ENCODE results near the gene NIPSNAP2.
"Not testable (repeated sequence)": the region's sequence is repeated elsewhere in the genome, so short reads cannot be mapped to it uniquely, and the experiment has no call there.

NIPSNAP2 gene

GRCh38 chr7:55975988-55976633 is 11.7 kb downstream of the NIPSNAP2 start:
- no peak for DNase-seq (ENCODE audit: low read depth, low spot score)

GRCh38 chr7:55977831-55978230 is 13.4 kb downstream of the NIPSNAP2 start:
- no peak for DNase-seq (ENCODE audit: low read depth, low spot score)

GRCh38 chr7:55980266-55980665 is 15.9 kb downstream of the NIPSNAP2 start:
- no peak for DNase-seq (ENCODE audit: low read depth, low spot score)

GRCh38 chr7:55983537-55983936 is 19.2 kb downstream of the NIPSNAP2 start:
- DNase-seq (ENCODE audit: low read depth, low spot score): no peak

GRCh38 chr7:55992346-55992745 is 28.0 kb downstream of the NIPSNAP2 start:
- no peak for DNase-seq (ENCODE audit: low read depth, low spot score)

GRCh38 chr7:55996856-55997500 is 32.6 kb downstream of the NIPSNAP2 start:
- DNase-seq (ENCODE audit: low read depth, low spot score): no peak

- no peak for DNase-seq (ENCODE audit: low read depth, low spot score)
Observed at GRCh38 chr7:56003749-56004148, 39.4 kb downstream of the NIPSNAP2 start.

GRCh38 chr7:56007167-56007652 is 42.8 kb downstream of the NIPSNAP2 start:
- no peak for DNase-seq (ENCODE audit: low read depth, low spot score)

GRCh38 chr7:56007891-56008290 is 43.5 kb downstream of the NIPSNAP2 start:
- no peak for DNase-seq (ENCODE audit: low read depth, low spot score)

GRCh38 chr7:56009695-56010094 is 45.3 kb downstream of the NIPSNAP2 start:
- DNase-seq (ENCODE audit: low read depth, low spot score): no peak

GRCh38 chr7:56017015-56017414 is 52.6 kb downstream of the NIPSNAP2 start:
- not testable (repeated sequence) for DNase-seq (ENCODE audit: low read depth, low spot score)

- no peak for DNase-seq (ENCODE audit: low read depth, low spot score)
Observed at GRCh38 chr7:56019501-56019900, 55.1 kb downstream of the NIPSNAP2 start.

GRCh38 chr7:56023500-56023899 is 59.1 kb downstream of the NIPSNAP2 start:
- DNase-seq (ENCODE audit: low read depth, low spot score): no peak

GRCh38 chr7:56026538-56026937 is 62.2 kb downstream of the NIPSNAP2 start:
- no peak for DNase-seq (ENCODE audit: low read depth, low spot score)

- no peak for DNase-seq (ENCODE audit: low read depth, low spot score)
Observed at GRCh38 chr7:56028942-56029630, 64.7 kb downstream of the NIPSNAP2 start.

GRCh38 chr7:56030340-56030739 is 66.0 kb downstream of the NIPSNAP2 start:
- DNase-seq (ENCODE audit: low read depth, low spot score): no peak

GRCh38 chr7:56031556-56031955 is 67.2 kb downstream of the NIPSNAP2 start:
- DNase-seq (ENCODE audit: low read depth, low spot score): not testable (repeated sequence)

- not testable (repeated sequence) for DNase-seq (ENCODE audit: low read depth, low spot score)
Observed at GRCh38 chr7:56032578-56032977, 68.2 kb downstream of the NIPSNAP2 start.

- DNase-seq (ENCODE audit: low read depth, low spot score): peak; percentile 17
Observed at GRCh38 chr7:56033671-56034432, 69.5 kb downstream of the NIPSNAP2 start.

GRCh38 chr7:56040730-56041129 is 76.3 kb downstream of the NIPSNAP2 start:
- DNase-seq (ENCODE audit: low read depth, low spot score): no peak

- not testable (repeated sequence) for DNase-seq (ENCODE audit: low read depth, low spot score)
Observed at GRCh38 chr7:56045758-56046157, 81.4 kb downstream of the NIPSNAP2 start.
